Stomach smooth muscle (tissue), 2 donors: ENCODE results near the gene ASPG.

ENCODE experiments used
- H3K27ac ChIP-seq: one replicate; pipeline ENCODE4 v1.7.0; 2013; ENCODE audit warnings: mild to moderate bottlenecking, low read length, inconsistent platforms
- H3K27me3 ChIP-seq, 2 donors: one replicate each; pipeline ENCODE4 v1.7.0; 2013; ENCODE audit warnings: low read length in 2 of 2; ENCODE audit not compliant: insufficient read depth in 2 of 2, control insufficient read depth in 1 of 2
- H3K36me3 ChIP-seq, 2 donors: one replicate each; pipeline ENCODE4 v1.7.0; 2013; ENCODE audit warnings: low read length in 2 of 2; ENCODE audit not compliant: control insufficient read depth in 2 of 2, insufficient read depth in 2 of 2
- H3K4me1 ChIP-seq: one replicate; pipeline ENCODE4 v1.7.0; 2013; ENCODE audit warnings: low read length; ENCODE audit not compliant: control insufficient read depth, insufficient read depth
- H3K4me3 ChIP-seq, 2 donors: one replicate each; pipeline ENCODE4 v1.7.0; 2013; ENCODE audit warnings: low read length in 2 of 2
- H3K9ac ChIP-seq, 2 donors: one replicate each; pipeline ENCODE4 v1.7.0; 2013; ENCODE audit warnings: low read length in 2 of 2, mild to moderate bottlenecking in 1 of 2
- H3K9me3 ChIP-seq, 2 donors: one replicate each; pipeline ENCODE4 v1.7.0; 2013; ENCODE audit warnings: low read length in 2 of 2; ENCODE audit not compliant: control insufficient read depth in 2 of 2
- donor health status: healthy.
- donor health status: Pancreatic carcinoma.

Gene ASPG

GRCh38 chr14:104132981-104133380, 47.5 kb downstream of the ASPG start:
- H3K27me3 ChIP-seq: peaks cover 26 to 50% of the 10 kb centered on the region in 2 donors

DNA sequence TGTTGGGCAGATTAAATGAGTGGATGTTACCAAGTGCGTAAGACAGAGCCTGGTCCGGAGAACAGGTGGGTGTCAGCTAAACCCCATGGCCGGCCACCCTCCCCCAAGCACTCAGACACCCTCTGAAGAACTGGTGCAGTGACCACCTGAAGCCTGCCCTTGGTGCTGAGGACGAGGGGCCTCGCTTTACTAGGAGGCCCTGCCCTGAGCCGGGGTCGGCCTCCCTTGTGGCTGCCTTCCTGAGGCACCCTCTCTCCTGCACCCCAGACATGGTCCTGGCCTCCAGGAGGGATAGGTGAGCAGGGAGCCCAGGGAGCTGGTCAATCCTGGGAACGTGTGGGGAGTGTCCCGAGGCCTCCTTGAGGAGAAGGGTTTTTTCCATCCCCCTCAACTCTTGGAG, 48.0 kb downstream of the ASPG start:
- H3K27me3 ChIP-seq: peaks cover 26 to 55% of the 10 kb centered on the region in 2 donors

More at GRCh38 chr14:104132981-104133380, 47.5 kb downstream of the ASPG start:
- Histone ChIP-seq H3K4me1 (peaks cover 19% of the 10 kb centered on the region), H3K9ac (no peak overlapping the region), H3K36me3 (no peaks in the 10 kb centered on the region), H3K4me3 (no peak overlapping the region), H3K27ac (no peak overlapping the region), H3K9me3 (peaks cover 4 to 8% of the 10 kb centered on the region in 2 donors)

DNA sequence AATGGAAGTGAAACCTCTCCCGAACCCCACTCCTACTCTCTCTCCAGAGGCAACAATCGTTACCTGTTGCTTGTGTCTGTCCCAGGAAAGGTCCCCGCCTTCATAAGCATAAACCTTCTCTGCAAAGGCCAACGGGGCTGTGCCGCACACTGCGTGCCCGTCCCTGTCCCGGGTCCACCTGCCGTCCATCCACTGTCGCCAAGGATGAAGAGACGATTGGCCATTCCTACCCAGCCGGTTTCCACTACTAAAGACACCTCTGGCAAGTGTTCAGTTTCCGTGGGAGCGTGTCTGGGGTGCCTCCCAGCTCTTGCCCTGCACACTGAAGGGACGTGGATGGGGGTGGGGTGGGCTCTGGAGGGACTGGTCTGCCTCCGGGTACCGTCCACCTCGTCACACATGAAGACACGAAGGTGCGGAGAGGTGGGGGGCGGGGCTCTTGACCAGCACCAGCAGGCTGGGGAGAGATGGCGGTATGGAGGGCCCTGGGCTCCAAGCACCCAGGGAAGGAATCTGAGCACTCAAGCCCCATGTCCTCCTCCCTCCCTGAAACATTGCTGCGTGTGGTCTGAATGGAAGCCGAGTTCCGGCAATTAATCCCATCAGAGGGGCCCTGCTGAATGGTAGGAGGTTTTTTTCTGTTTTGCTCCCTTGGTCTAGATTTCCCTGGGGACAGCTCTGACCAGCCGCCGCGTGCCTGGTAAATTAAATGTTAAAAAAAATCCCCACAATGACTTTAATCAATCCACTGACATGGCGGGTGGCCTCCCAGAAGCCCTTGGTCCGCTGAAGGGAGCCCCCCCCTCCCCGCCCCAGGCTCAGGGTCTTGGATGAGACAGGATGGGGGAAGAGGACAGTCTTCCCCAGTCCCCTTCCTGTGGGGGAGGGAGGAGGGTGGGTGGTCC, 48.8 kb downstream of the ASPG start:
- H3K4me1 ChIP-seq: peaks cover 25% of the 10 kb centered on the region
- no peak overlapping the region for H3K9ac ChIP-seq
- peaks cover 29 to 64% of the 10 kb centered on the region in 2 donors for H3K27me3 ChIP-seq
- H3K36me3 ChIP-seq: no peaks in the 10 kb centered on the region
- H3K9me3 ChIP-seq: peaks cover 1 to 6% of the 10 kb centered on the region in 2 donors
- no peak overlapping the region for H3K4me3 ChIP-seq
- H3K27ac ChIP-seq: no peak overlapping the region

More for the DNA sequence above, 48.0 kb downstream of the ASPG start:
- Histone ChIP-seq H3K9me3 (peaks cover 4 to 8% of the 10 kb centered on the region in 2 donors), H3K4me1 (peaks cover 23% of the 10 kb centered on the region), H3K4me3 (no peak overlapping the region), H3K36me3 (no peaks in the 10 kb centered on the region), H3K9ac (no peak overlapping the region), H3K27ac (no peak overlapping the region)

GRCh38 chr14:104135121-104135903, 49.8 kb downstream of the ASPG start:
- peaks cover 36 to 71% of the 10 kb centered on the region in 2 donors for H3K27me3 ChIP-seq
- H3K9me3 ChIP-seq: peaks cover 0 to 2% of the 10 kb centered on the region in 2 donors
- no peak overlapping the region for H3K9ac ChIP-seq
- peaks cover 25% of the 10 kb centered on the region for H3K4me1 ChIP-seq
- H3K4me3 ChIP-seq: no peak overlapping the region
- no peak overlapping the region for H3K27ac ChIP-seq
- H3K36me3 ChIP-seq: no peaks in the 10 kb centered on the region

DNA sequence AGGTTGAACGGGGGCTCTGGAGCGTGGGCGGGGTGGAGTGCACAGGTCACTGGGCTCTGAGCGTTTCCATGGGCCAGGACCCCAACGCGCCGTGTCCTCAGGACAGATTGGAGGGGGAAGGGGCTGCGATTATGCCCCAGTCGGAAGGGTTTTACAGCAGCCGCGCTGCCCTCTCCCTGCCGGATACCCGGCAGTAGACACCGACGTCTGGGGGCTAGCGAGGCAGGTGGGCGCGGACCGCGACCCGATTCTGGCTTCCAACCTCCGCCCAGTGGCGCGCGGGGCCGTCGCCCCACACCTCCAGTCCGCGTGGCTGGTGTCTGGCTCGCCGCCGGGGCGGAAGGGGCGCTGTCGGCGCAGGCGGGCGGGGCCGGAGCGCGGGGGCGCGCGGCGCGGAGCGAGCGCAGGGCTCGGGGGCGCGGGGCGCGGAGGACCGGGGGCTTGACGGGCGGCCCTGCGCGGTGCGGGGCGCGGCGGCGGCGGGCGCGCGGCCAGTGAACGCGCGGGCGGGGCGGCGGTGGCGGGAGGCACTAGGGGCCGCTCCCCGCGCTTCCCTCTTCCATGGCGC, 50.5 kb downstream of the ASPG start:
- no peak overlapping the region for H3K9ac ChIP-seq
- no peak overlapping the region for H3K27ac ChIP-seq
- peaks cover 25% of the 10 kb centered on the region for H3K4me1 ChIP-seq
- H3K9me3 ChIP-seq: no peaks in the 10 kb centered on the region
- H3K36me3 ChIP-seq: no peaks in the 10 kb centered on the region
- peaks cover 32 to 67% of the 10 kb centered on the region in 2 donors for H3K27me3 ChIP-seq
- H3K4me3 ChIP-seq: peak overlapping the region in 1 of 2 donors; percentile 54

- H3K36me3 ChIP-seq: no peaks in the 10 kb centered on the region
- H3K27me3 ChIP-seq: peaks cover 32 to 64% of the 10 kb centered on the region in 2 donors
- H3K9me3 ChIP-seq: no peaks in the 10 kb centered on the region
- peaks cover 25% of the 10 kb centered on the region for H3K4me1 ChIP-seq
- H3K27ac ChIP-seq: no peak overlapping the region
- no peak overlapping the region for H3K9ac ChIP-seq
- peak overlapping the region in 1 of 2 donors; percentile 54 for H3K4me3 ChIP-seq
These were observed 51.2 kb downstream of the ASPG start for GRCh38 chr14:104136472-104137296.

- H3K9ac ChIP-seq: no peak overlapping the region
- H3K4me1 ChIP-seq: peaks cover 25% of the 10 kb centered on the region
- no peaks in the 10 kb centered on the region for H3K36me3 ChIP-seq
- no peaks in the 10 kb centered on the region for H3K9me3 ChIP-seq
- H3K27ac ChIP-seq: no peak overlapping the region
- peak overlapping the region; percentile 43 to 68 for H3K4me3 ChIP-seq
- H3K27me3 ChIP-seq: peaks cover 32 to 61% of the 10 kb centered on the region in 2 donors
These were observed 52.0 kb downstream of the ASPG start for GRCh38 chr14:104137297-104138097.

DNA sequence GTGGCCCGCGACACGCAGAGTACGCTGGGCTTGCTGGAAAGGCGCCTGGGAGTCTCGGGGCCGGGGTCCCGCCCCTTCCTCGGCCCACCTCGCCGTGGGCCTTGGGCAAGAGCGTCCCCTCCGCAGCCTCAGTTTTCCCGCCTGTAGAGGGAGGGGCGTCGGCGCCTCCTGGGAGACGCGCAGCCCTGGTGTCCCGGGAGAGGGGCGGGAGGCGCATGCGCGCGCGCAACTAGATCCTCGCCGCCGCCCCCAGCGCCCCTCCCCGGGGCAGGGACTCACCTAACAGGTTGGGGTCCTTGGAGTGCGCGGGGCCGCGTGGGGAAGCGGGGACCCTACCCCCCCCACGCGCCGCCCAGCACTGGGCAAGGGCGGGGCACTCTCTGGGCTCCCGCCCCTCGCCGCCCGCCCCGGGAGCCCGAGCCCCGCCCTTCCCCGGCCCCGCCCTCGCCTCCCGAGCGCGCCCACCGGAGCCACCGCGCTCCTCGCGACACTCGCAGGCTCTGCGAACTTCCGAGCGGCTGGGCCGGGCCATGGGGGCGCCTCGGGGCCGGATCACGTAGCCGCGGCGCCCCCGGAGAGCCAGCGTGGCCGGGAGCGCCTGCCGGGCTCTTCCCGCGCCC, 52.7 kb downstream of the ASPG start, which contains the start of gene KIF26A:
TSS of gene KIF26A (plus strand) at position 490 of the 620 bp plus-strand sequence. CDS start 136 bp downstream, outside the sequence.
- Histone ChIP-seq H3K27ac (no peak within 1 kb of the TSS), H3K27me3 (peaks cover 29 to 61% of the 10 kb centered on the region in 2 donors), H3K4me3 (peak within 1 kb of the TSS; percentile 43 to 68), H3K9ac (no peak within 1 kb of the TSS), H3K4me1 (peaks cover 25% of the 10 kb centered on the region), H3K9me3 (no peaks in the 10 kb centered on the region), H3K36me3 (no peaks in the 10 kb centered on the region)
